A673 (cell line): Measurements from ENCODE around the gene CD83. TPM values are rescaled to one million over a fixed set of nuclear protein-coding genes. Genes with fewer than 3 reads are reported as not detected.

Experiments
- BruUV-seq: library from RNA; stranded (reverse); fragments of 400-500 nt; replicated peaks from 2 replicates; lab custom pipeline; 2021; lab: Mats Ljungman, UMichigan
- CTCF ChIA-PET: fragments of 300-600 bp; sonication (Branson Sonifier 250); formaldehyde crosslinking; loops from one replicate; lab custom pipeline; 2022; ENCODE audit warnings: antibody characterized with exemption; lab: Charles Lee
- POLR2A ChIA-PET: fragments of 300-600 bp; sonication (Branson Sonifier 250); formaldehyde crosslinking; loops from one replicate; lab custom pipeline; 2022; ENCODE audit warnings: antibody characterized with exemption; ENCODE audit not compliant: low non-redundant PET; lab: Charles Lee
- DNase-seq: peaks from one replicate; pipeline ENCODE4 v3.0.0-alpha.2; 2015; ENCODE audit warnings: low spot score
- H3K27ac ChIP-seq: fragments of 200-600 bp; sonication (generic); 2 replicates; pipeline ENCODE4 v1.5.1; 2016; ENCODE audit warnings: mixed run types, low read depth, mild to moderate bottlenecking, mixed read lengths, antibody characterized with exemption, low read length; ENCODE audit not compliant: poor library complexity, severe bottlenecking
- H3K27me3 ChIP-seq: fragments of 200-600 bp; sonication (generic); replicated peaks from 2 replicates; pipeline ENCODE4 v1.6.1; 2017; ENCODE audit warnings: mixed run types, low read depth, mild to moderate bottlenecking, mixed read lengths, antibody characterized with exemption, low read length; ENCODE audit not compliant: insufficient read depth, poor library complexity
- H3K36me3 ChIP-seq: fragments of 200-600 bp; sonication (generic); 2 replicates; pipeline ENCODE4 v1.6.1; 2016; ENCODE audit warnings: mixed run types, mild to moderate bottlenecking, mixed read lengths, antibody characterized with exemption, low read length; ENCODE audit not compliant: insufficient read depth, poor library complexity, severe bottlenecking
- H3K4me1 ChIP-seq: fragments of 200-600 bp; sonication (generic); 2 replicates; pipeline ENCODE4 v1.6.1; 2017; ENCODE audit warnings: mixed run types, mild to moderate bottlenecking, mixed read lengths, antibody characterized with exemption, low read length; ENCODE audit not compliant: insufficient read depth, poor library complexity, severe bottlenecking
- H3K4me3 ChIP-seq: fragments of 200-600 bp; sonication (generic); 2 replicates; pipeline ENCODE4 v1.5.1; 2016; ENCODE audit warnings: low read depth, mixed run types, mild to moderate bottlenecking, mixed read lengths, low read length; ENCODE audit not compliant: poor library complexity, severe bottlenecking
- H3K9me3 ChIP-seq: fragments of 200-600 bp; sonication (generic); 2 replicates; pipeline ENCODE4 v1.6.1; 2016; ENCODE audit warnings: mixed run types, low read depth, mild to moderate bottlenecking, mixed read lengths, antibody characterized with exemption, low read length; ENCODE audit not compliant: poor library complexity, severe bottlenecking
- EZH2 ChIP-seq: fragments of 200-600 bp; sonication (generic); IDR thresholded peaks from 2 replicates; pipeline ENCODE4 v1.6.1; 2017; ENCODE audit warnings: borderline replicate concordance, low read depth, mild to moderate bottlenecking, mixed read lengths, antibody characterized with exemption, low read length; ENCODE audit not compliant: poor library complexity, severe bottlenecking
- intact Hi-C: fragments of 100-400 bp; cut with micrococcal nuclease; formaldehyde crosslinking; loops from one replicate; pipeline ENCODE4 v1.10.0; 2022; ENCODE audit not compliant: unreplicated experiment
- total RNA-seq: library from RNA; stranded (reverse); gene quantifications from 2 replicates; pipeline ENCODE4 v1.2.3, GENCODE V29; 2021
- TF ChIP-seq, protein P1 (sequence below): fragments of 300-800, 200-600 bp; sonication (generic); conservative IDR thresholded peaks from 2 replicates; pipeline ENCODE4 v1.5.1; 2017; ENCODE audit warnings: low read depth, mild to moderate bottlenecking, antibody characterized with exemption, low read length, moderate library complexity, mixed read lengths

The CD83 gene
- total RNA-seq, 1 experiment from 2014 or later, result 14.4 TPM

DNA sequence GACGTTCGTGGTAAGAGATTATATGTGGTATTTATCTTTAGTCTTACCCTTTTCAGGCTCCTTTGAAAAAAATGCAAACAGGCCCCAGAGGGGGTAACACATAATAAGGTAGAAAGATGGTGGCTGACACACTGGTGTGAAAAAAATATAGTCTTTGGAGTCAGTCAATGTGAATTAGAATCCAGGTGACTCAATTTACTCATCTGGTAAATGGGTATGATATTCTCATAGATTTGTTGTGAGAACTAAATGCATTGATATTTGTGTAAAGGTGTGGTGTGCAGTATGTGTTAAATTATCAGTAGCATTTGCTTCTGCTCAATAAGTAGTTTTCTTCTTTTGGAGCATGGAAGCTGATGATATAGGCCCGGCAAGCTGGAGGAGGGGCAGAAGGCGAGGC is 25.7 kb downstream of the CD83 start:
- intact Hi-C loops, result loop anchor here (10.0 kb wide), 1 partner anchor 349 kb away; no protein-coding TSS in a partner anchor
- ChIA-PET POLR2A (no interaction called here), CTCF (interaction anchor here (1.1 kb wide), 1 partner anchor 14 kb away, joined by 7 read pairs; no protein-coding TSS in a partner anchor)
- no peak for TF ChIP-seq EZH2
- TF ChIP-seq, protein P1, sequence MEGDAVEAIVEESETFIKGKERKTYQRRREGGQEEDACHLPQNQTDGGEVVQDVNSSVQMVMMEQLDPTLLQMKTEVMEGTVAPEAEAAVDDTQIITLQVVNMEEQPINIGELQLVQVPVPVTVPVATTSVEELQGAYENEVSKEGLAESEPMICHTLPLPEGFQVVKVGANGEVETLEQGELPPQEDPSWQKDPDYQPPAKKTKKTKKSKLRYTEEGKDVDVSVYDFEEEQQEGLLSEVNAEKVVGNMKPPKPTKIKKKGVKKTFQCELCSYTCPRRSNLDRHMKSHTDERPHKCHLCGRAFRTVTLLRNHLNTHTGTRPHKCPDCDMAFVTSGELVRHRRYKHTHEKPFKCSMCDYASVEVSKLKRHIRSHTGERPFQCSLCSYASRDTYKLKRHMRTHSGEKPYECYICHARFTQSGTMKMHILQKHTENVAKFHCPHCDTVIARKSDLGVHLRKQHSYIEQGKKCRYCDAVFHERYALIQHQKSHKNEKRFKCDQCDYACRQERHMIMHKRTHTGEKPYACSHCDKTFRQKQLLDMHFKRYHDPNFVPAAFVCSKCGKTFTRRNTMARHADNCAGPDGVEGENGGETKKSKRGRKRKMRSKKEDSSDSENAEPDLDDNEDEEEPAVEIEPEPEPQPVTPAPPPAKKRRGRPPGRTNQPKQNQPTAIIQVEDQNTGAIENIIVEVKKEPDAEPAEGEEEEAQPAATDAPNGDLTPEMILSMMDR, result no peak
- H3K9me3 ChIP-seq, result no peaks in the 10 kb centered on the region
- H3K27me3 ChIP-seq, result no peaks in the 10 kb centered on the region
- no peak for DNase-seq
- H3K4me1 ChIP-seq, result peaks cover 49% of the 10 kb centered on the region
- BruUV-seq, result no TSS peak
- no peak overlapping the region for H3K4me3 ChIP-seq
- no peak overlapping the region for H3K27ac ChIP-seq
- no peaks in the 10 kb centered on the region for H3K36me3 ChIP-seq

DNA sequence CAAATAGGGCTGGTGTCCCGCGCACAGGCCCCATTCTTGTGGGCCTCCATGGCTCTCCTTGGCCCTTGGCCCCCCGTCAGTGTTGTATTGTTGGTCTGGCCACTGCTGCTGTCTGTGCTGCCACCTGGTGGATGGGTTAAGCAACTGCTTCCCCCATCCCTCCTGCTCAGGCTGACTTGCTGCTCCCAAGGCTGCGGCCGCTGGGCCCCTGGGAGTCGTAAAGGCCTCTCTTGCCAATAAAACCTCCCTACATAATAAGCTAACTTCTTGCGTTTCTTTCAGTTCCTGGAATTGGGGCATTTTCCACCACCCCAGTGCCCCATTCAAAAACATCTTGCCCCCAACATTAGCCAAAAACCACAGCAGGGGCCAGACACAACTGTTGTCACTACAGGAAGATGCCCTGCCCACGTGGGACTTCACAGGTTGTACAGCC is 27.1 kb downstream of the CD83 start:
- POLR2A ChIA-PET, result no interaction called here
- intact Hi-C loops, result loop anchor here (1.0 to 10.0 kb wide), 3 partner anchors 16 to 350 kb away; no protein-coding TSS in a partner anchor
- CTCF ChIA-PET, result interaction anchor here (0.6 to 1.3 kb wide), 5 partner anchors 11 to 98 kb away, joined by 3 to 9 read pairs (median 3); no protein-coding TSS in a partner anchor
- no TSS peak for BruUV-seq
- TF ChIP-seq, protein P1, result peak; percentile 97
- no peak for TF ChIP-seq EZH2
- H3K4me3 ChIP-seq, result no peak overlapping the region
- peak; percentile 92 for DNase-seq
- no peaks in the 10 kb centered on the region for H3K9me3 ChIP-seq
- no peaks in the 10 kb centered on the region for H3K27me3 ChIP-seq
- H3K4me1 ChIP-seq, result peaks cover 61% of the 10 kb centered on the region
- no peaks in the 10 kb centered on the region for H3K36me3 ChIP-seq
- no peak overlapping the region for H3K27ac ChIP-seq

DNA sequence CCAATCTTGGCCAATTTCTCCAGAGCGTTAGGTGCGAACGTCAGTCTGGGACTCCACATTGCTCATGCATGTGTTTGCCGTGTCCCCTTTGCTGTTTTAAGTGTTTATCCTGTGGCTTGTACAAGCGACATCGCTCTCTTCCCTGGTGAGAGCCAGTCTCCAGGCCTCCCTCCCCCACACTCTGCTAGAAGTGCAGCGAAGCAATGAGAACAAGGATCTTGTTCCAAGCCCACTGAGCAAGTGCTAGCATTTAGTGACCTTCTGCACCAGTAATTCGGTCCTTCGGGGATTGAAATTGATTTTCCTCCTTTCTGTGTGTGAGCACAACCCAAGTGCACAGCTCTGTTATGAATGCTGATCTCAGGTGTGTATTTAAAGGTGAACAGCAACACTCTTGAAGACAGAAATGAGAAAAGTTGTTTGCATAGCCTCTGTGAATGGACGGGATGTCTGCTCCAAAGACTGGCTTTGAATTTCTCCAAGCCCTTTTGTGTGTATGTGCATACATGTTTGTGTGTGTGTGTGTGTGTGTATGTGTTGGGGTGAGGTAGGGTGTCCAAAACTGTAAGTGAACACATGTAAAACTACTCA is 29.0 kb downstream of the CD83 start:
- no TSS peak for BruUV-seq
- Histone ChIP-seq H3K9me3 (no peaks in the 10 kb centered on the region), H3K4me3 (no peak overlapping the region), H3K27ac (no peak overlapping the region), H3K4me1 (peaks cover 52% of the 10 kb centered on the region), H3K36me3 (no peaks in the 10 kb centered on the region), H3K27me3 (no peaks in the 10 kb centered on the region)
- POLR2A ChIA-PET, result no interaction called here
- intact Hi-C loops, result loop anchor here (10.0 kb wide), 1 partner anchor 352 kb away; no protein-coding TSS in a partner anchor
- TF ChIP-seq, protein P1, result no peak
- TF ChIP-seq EZH2, result no peak
- DNase-seq, result no peak
- CTCF ChIA-PET, result interaction anchor here (0.6 kb wide), 1 partner anchor 197 kb away, joined by 13 read pairs; no protein-coding TSS in a partner anchor
